GM23338 (cell line): ENCODE results near the gene ADAMTS18. TPM values are rescaled to one million over a fixed set of nuclear protein-coding genes. Genes with fewer than 3 reads are reported as not detected.

Source experiments
- ATAC-seq: fragments of 200-7000 bp; cut with Tn5 transposase; 3 replicates; pipeline ENCODE4 v1.9.1; 2020
- DNase-seq: peaks from one replicate; pipeline ENCODE4 v3.0.0-alpha.2; 2015; ENCODE audit warnings: low spot score
- H2AFZ ChIP-seq: fragments of 200-600 bp; sonication (generic); 2 replicates; pipeline ENCODE4 v1.8.0; 2016; ENCODE audit warnings: antibody characterized with exemption, mild to moderate bottlenecking, moderate library complexity
- H3F3A ChIP-seq: fragments of 200-600 bp; sonication (generic); replicated peaks from 2 replicates; pipeline ENCODE4 v1.8.0; 2017; ENCODE audit warnings: antibody characterized with exemption, mixed run types, low read depth
- H3K27ac ChIP-seq: fragments of 200-600 bp; sonication (generic); 2 replicates; pipeline ENCODE4 v1.6.1; 2016; ENCODE audit warnings: low read depth
- H3K27me3 ChIP-seq: fragments of 200-600 bp; sonication (generic); 2 replicates; pipeline ENCODE4 v1.8.0; 2016; ENCODE audit warnings: mild to moderate bottlenecking, mixed run types, moderate library complexity; ENCODE audit not compliant: insufficient read depth
- H3K36me3 ChIP-seq: fragments of 200-600 bp; sonication (generic); 2 replicates; pipeline ENCODE4 v1.8.0; 2016; ENCODE audit warnings: mild to moderate bottlenecking; ENCODE audit not compliant: insufficient read depth
- H3K4me1 ChIP-seq: fragments of 200-600 bp; sonication (generic); 2 replicates; pipeline ENCODE4 v1.8.0; 2016; ENCODE audit warnings: mild to moderate bottlenecking, moderate library complexity; ENCODE audit not compliant: insufficient read depth
- H3K4me2 ChIP-seq: fragments of 200-600 bp; sonication (generic); 2 replicates; pipeline ENCODE4 v1.7.1; 2017; ENCODE audit warnings: mixed run types
- H3K4me3 ChIP-seq: fragments of 200-600 bp; sonication (generic); 2 replicates; pipeline ENCODE4 v1.6.1; 2016; ENCODE audit warnings: mixed run types
- H3K79me2 ChIP-seq: fragments of 200-600 bp; sonication (generic); replicated peaks from 2 replicates; pipeline ENCODE4 v1.8.0; 2017; ENCODE audit warnings: mild to moderate bottlenecking; ENCODE audit not compliant: insufficient read depth
- H3K9me2 ChIP-seq: fragments of 200-600 bp; sonication (generic); 2 replicates; pipeline ENCODE4 v1.8.0; 2017; ENCODE audit not compliant: insufficient read depth
- H4K20me1 ChIP-seq: fragments of 200-600 bp; sonication (generic); replicated peaks from 2 replicates; pipeline ENCODE4 v1.8.0; 2017; ENCODE audit warnings: mild to moderate bottlenecking; ENCODE audit not compliant: insufficient read depth
- H3K27ac Mint-ChIP-seq: 2 replicates; pipeline ENCODE4 v1.8.0; 2020; ENCODE audit warnings: inconsistent platforms, mild to moderate bottlenecking, moderate library complexity, mixed read lengths
- H3K27me3 Mint-ChIP-seq: 3 replicates; pipeline ENCODE4 v1.8.0; 2022; ENCODE audit warnings: low read depth, mild to moderate bottlenecking, moderate library complexity, mixed read lengths, inconsistent platforms; ENCODE audit not compliant: insufficient read depth, poor library complexity
- H3K36me3 Mint-ChIP-seq: 3 replicates; pipeline ENCODE4 v1.8.0; 2021; ENCODE audit warnings: low read depth, mild to moderate bottlenecking, inconsistent platforms, moderate library complexity, mixed read lengths
- H3K4me1 Mint-ChIP-seq: 3 replicates; pipeline ENCODE4 v1.8.0; 2020; ENCODE audit warnings: mild to moderate bottlenecking, inconsistent platforms, mixed read lengths
- H3K4me3 Mint-ChIP-seq: 3 replicates; pipeline ENCODE4 v1.8.0; 2021; ENCODE audit warnings: moderate library complexity, mild to moderate bottlenecking, inconsistent platforms, mixed read lengths
- H3K9me3 Mint-ChIP-seq: 3 replicates; pipeline ENCODE4 v1.8.0; 2020; ENCODE audit warnings: moderate library complexity, mild to moderate bottlenecking, inconsistent platforms, mixed read lengths
- CREB1 ChIP-seq: fragments of 250-450 bp; sonication (Bioruptor Pico); IDR thresholded peaks from 2 replicates; pipeline ENCODE4 v1.5.0; 2020; ENCODE audit warnings: low read depth, mild to moderate bottlenecking, moderate library complexity
- CTCF ChIP-seq, 2 experiments: fragments of 200-600 bp in 1 of 2; sonication (generic) in 1 of 2; conservative IDR thresholded peaks; 2 replicates each; pipeline versions ENCODE4 v1.5.1 to v1.6.1; 2016 to 2017; ENCODE audit warnings: antibody characterized with exemption in 2 of 2, low read depth in 2 of 2, mild to moderate bottlenecking in 2 of 2, moderate library complexity in 1 of 2
- EZH2 ChIP-seq: fragments of 200-600 bp; sonication (generic); IDR thresholded peaks from one replicate; pipeline ENCODE4 v1.8.0; 2017; ENCODE audit warnings: antibody characterized with exemption, mild to moderate bottlenecking, low read depth; ENCODE audit not compliant: unreplicated experiment
- EZH2phosphoT487 ChIP-seq: fragments of 200-600 bp; sonication (generic); IDR thresholded peaks from one replicate; pipeline ENCODE4 v1.8.1; 2018; ENCODE audit warnings: antibody characterized with exemption; ENCODE audit not compliant: unreplicated experiment
- JUNB ChIP-seq: IDR thresholded peaks from one replicate; pipeline ENCODE4 v1.6.1; 2016; ENCODE audit warnings: antibody characterized with exemption; ENCODE audit not compliant: unreplicated experiment
- NANOG ChIP-seq: IDR thresholded peaks from 2 replicates; pipeline ENCODE4 v1.6.1; 2016; ENCODE audit warnings: antibody characterized with exemption, borderline replicate concordance
- POLR2AphosphoS5 ChIP-seq: IDR thresholded peaks from 2 replicates; pipeline ENCODE4 v1.6.1; 2016; ENCODE audit warnings: antibody characterized with exemption, low read depth
- STAT1 ChIP-seq: IDR thresholded peaks from one replicate; pipeline ENCODE4 v1.6.1; 2016; ENCODE audit warnings: antibody characterized with exemption; ENCODE audit not compliant: unreplicated experiment
- ZNF114 ChIP-seq: fragments of 250-450 bp; sonication (Bioruptor Pico); IDR thresholded peaks from 2 replicates; pipeline ENCODE4 v1.5.0; 2020; ENCODE audit warnings: mild to moderate bottlenecking, moderate library complexity
- ZNF331 ChIP-seq: fragments of 250-450 bp; sonication (Bioruptor Pico); IDR thresholded peaks from 2 replicates; pipeline ENCODE4 v1.5.0; 2020; ENCODE audit warnings: low read depth, mild to moderate bottlenecking, moderate library complexity
- polyA plus RNA-seq: library from polyadenylated mRNA; unstranded; fragments of >200 nt; fragmentation: Nextera tagmentation; extraction: Ambion mirVana; gene quantifications from 2 replicates; pipeline ENCODE4 v1.2.1, GENCODE V29; 2016
- total RNA-seq: library from RNA; depleted of rRNA; stranded (reverse); fragments of >200 nt; shearing (Covaris generic); gene quantifications from 2 replicates; pipeline ENCODE4 v1.2.3, GENCODE V29; 2014
- TF ChIP-seq, protein P1 (sequence below): IDR thresholded peaks from one replicate; pipeline ENCODE4 v1.6.1; 2018; ENCODE audit warnings: antibody characterized with exemption; ENCODE audit not compliant: unreplicated experiment

The ADAMTS18 gene
- total and polyA plus RNA-seq, 2 experiments from 2014 or later: 0.15 to 0.90 TPM

GRCh38 chr16:77250400-77250799 lies 184.4 kb downstream of the ADAMTS18 start:
- no peaks in the 10 kb centered on the region for H3K27me3 Mint-ChIP-seq
- H2AFZ ChIP-seq: no peak overlapping the region
- no peak overlapping the region for H3K4me2 ChIP-seq
- no peaks in the 10 kb centered on the region for H3F3A ChIP-seq
- H3K4me1 ChIP-seq: no peaks in the 10 kb centered on the region
- H3K27me3 ChIP-seq: no peaks in the 10 kb centered on the region
- no peak overlapping the region for H3K4me3 Mint-ChIP-seq
- no peaks in the 10 kb centered on the region for H3K79me2 ChIP-seq
- no peaks in the 10 kb centered on the region for H3K9me3 Mint-ChIP-seq
- no peak for TF ChIP-seq CTCF (conservative IDR thresholded peaks at IDR 0.05; ENCODE audit: low read depth in 2 of 2)
- no peak overlapping the region for H3K4me3 ChIP-seq
- H3K36me3 Mint-ChIP-seq: no peaks in the 10 kb centered on the region
- H3K27ac ChIP-seq: no peak overlapping the region
- DNase-seq (no peak), ATAC-seq (no peak)
- H3K36me3 ChIP-seq: no peaks in the 10 kb centered on the region
- H3K9me2 ChIP-seq: peaks cover 2% of the 10 kb centered on the region; the same call in 1 of the 2 replicates
- H3K27ac Mint-ChIP-seq: no peak overlapping the region
- H4K20me1 ChIP-seq: no peaks in the 10 kb centered on the region
- no peaks in the 10 kb centered on the region for H3K4me1 Mint-ChIP-seq

DNA sequence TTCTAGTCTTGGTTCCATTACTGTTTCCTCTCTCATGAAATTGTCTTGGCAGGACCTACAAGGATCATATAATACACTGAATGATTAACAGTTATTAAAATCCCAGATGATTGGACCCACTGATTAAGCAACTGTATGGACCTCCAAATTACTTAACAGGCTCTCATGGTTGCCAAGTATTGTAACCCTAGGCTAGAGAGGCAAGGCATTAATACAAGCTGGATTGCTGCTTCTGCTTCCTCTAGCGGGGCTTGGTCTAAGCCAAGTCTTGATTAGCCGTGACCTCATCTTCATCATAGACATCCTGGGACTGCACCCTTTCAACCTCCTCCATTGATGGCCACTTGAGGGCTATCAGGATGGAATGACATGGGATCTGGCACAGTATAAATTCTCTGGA lies 188.7 kb downstream of the ADAMTS18 start:
- ATAC-seq (no peak), DNase-seq (no peak)
- no peak overlapping the region for H3K4me2 ChIP-seq
- H3K79me2 ChIP-seq: no peaks in the 10 kb centered on the region
- no peaks in the 10 kb centered on the region for H3K36me3 ChIP-seq
- no peaks in the 10 kb centered on the region for H4K20me1 ChIP-seq
- no peak overlapping the region for H2AFZ ChIP-seq
- H3K36me3 Mint-ChIP-seq: no peaks in the 10 kb centered on the region
- H3K27me3 ChIP-seq: no peaks in the 10 kb centered on the region
- no peaks in the 10 kb centered on the region; the same call in 1 of the 2 replicates for H3K9me2 ChIP-seq
- no peaks in the 10 kb centered on the region for H3F3A ChIP-seq
- no peak overlapping the region for H3K4me3 ChIP-seq
- H3K4me1 Mint-ChIP-seq: no peaks in the 10 kb centered on the region
- no peaks in the 10 kb centered on the region for H3K9me3 Mint-ChIP-seq
- H3K4me1 ChIP-seq: no peaks in the 10 kb centered on the region
- no peak overlapping the region for H3K27ac Mint-ChIP-seq
- no peak overlapping the region for H3K4me3 Mint-ChIP-seq
- peaks cover 4% of the 10 kb centered on the region for H3K27me3 Mint-ChIP-seq
- no peak overlapping the region for H3K27ac ChIP-seq
- no peak for TF ChIP-seq POLR2AphosphoS5
- no peak for TF ChIP-seq CTCF (conservative IDR thresholded peaks at IDR 0.05; ENCODE audit: low read depth in 2 of 2)
- TF ChIP-seq JUNB: no peak
- TF ChIP-seq ZNF114 (CRISPR knock-in tag): no peak
- TF ChIP-seq, protein P1, sequence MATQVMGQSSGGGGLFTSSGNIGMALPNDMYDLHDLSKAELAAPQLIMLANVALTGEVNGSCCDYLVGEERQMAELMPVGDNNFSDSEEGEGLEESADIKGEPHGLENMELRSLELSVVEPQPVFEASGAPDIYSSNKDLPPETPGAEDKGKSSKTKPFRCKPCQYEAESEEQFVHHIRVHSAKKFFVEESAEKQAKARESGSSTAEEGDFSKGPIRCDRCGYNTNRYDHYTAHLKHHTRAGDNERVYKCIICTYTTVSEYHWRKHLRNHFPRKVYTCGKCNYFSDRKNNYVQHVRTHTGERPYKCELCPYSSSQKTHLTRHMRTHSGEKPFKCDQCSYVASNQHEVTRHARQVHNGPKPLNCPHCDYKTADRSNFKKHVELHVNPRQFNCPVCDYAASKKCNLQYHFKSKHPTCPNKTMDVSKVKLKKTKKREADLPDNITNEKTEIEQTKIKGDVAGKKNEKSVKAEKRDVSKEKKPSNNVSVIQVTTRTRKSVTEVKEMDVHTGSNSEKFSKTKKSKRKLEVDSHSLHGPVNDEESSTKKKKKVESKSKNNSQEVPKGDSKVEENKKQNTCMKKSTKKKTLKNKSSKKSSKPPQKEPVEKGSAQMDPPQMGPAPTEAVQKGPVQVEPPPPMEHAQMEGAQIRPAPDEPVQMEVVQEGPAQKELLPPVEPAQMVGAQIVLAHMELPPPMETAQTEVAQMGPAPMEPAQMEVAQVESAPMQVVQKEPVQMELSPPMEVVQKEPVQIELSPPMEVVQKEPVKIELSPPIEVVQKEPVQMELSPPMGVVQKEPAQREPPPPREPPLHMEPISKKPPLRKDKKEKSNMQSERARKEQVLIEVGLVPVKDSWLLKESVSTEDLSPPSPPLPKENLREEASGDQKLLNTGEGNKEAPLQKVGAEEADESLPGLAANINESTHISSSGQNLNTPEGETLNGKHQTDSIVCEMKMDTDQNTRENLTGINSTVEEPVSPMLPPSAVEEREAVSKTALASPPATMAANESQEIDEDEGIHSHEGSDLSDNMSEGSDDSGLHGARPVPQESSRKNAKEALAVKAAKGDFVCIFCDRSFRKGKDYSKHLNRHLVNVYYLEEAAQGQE: no peak
- no peak for TF ChIP-seq STAT1
- TF ChIP-seq NANOG: no peak
- no peak for TF ChIP-seq ZNF331 (CRISPR knock-in tag)
- TF ChIP-seq EZH2phosphoT487: no peak
- no peak for TF ChIP-seq EZH2
- TF ChIP-seq CREB1 (CRISPR knock-in tag): no peak
